ENCODE measurements around the gene WFS1.

The WFS1 gene

DNA sequence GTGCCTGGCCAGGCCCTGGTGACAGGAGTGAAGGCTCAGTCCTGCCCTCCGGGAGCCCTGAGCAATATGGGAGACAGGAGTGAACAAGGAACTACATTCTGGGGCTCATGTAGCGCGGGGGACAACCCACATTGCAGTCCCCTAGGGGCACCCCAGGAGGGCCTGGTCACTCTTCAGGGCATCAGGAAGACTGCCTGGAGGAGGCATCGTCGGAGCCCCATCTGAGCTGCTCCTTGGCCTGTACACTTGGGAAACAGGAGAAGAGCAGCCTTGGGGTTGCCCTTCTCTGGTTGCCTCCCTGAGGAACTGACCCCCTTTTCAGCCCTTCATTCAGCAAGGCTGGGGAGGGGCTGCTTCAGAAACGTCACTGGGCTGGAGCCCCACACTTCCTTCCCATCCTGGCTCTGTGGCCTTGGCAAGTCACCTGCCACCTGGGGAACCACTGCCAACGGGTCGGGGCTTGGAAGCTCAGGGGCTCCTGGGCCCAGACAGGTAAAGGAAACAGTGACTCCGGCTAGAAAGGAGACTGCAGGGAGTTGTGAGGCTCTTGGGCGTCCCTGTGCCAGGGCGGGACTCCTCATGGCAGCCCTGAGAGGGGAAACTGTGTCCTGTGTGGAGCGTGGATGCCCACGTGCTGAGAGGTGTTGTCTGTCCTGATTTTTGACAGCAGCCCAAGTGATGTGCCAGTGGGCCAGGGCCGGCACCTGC is 10.1 kb downstream of the WFS1 start:
- DNase-seq (ENCODE audit: low read depth), result no peak

DNA sequence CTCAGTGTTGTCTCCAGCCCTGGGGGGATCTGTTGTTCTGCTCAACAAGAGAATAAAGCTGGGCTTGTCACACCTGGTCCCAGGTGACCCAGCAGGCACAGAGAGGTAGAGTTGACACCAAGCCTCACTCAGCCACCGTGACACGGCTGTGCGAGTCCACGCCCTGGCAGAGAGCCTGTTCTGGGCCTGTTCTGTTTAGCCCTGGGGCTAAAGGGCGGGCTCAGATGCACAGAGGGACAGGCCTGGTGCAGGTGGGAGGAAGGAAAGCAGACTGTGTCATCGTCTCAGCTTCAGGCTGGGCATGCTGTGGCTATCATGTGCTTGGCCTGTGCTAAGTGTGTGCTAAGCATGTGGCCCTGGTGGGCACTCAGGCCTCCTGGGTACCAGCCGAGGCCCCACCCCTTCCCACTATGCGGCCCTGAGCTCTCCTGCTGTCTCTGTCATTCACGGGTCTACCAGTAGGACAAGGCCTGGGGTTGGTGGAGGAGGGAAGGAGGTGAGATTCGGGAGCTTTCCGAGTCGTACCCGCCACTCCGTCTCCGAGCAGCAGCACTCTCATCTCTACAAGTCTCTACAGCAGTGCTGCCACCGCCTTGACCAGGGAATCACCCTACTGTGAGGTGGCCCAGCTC is 10.8 kb downstream of the WFS1 start:
- DNase-seq (ENCODE audit: low read depth), result no peak

DNA sequence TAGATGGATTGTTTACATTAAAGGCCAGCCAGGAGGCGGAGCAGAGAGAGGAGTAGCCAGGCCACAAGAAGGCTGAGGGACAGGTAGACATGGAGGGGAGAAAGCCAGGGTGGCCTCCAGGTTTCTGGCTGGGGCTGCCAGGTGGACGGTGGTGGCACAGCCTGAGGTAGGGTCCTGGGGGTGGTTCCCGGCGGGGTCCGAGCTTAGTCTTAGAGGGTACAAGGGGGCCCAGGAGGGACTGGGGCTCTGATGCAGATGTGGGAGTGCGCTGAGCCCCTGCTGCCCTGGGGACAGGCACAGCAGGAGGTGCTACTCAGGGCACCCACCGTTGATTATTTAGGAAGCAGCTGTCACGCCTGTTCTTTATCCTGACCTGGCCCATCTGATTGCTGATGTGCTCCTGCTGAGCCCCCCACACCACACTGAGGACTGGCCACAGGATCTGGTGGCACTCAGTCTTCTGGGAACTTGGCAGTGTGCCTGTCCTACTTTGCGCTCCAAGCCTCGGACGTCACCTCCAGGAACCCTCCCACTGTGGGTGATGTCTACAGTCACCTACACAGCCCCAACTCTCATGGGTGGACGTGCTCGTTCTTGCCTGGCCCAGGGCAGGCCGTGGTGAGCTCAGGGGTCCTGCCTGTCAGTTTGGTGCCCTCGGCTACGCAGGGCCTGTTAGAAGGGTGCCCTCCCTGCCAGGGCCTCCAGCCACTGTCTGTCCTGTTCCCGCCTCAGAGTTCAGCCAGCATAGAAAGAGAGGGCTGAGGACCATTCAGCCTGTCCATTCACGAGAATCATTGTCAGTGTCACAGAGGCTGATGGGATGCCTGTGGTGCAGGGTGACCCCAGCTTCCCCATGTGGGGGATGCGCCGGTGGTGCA is 12.0 kb downstream of the WFS1 start:
- no peak for DNase-seq (ENCODE audit: low read depth)

DNA sequence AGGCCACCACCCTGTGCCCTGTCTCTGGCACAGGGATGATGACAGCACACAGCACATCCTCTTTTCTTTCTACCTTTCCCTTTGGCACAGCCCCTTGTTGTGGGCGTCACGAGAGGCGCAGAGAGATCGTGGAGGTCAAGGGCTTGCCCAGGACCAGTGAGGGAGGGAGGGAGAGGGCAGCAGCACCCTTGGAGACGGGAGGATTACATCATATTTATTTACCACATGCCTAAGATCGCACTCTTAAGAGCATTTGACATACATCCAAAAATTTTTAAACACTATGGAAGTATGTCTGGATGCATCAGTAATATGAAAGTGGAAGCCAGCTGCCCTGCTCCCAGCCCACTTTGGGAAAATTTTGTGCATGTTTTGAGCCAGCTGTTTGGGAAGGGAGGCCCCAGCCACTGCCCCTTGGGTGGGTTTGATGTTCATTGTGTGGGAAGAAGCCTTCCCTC is 12.7 kb downstream of the WFS1 start:
- DNase-seq (ENCODE audit: low read depth), result no peak

DNA sequence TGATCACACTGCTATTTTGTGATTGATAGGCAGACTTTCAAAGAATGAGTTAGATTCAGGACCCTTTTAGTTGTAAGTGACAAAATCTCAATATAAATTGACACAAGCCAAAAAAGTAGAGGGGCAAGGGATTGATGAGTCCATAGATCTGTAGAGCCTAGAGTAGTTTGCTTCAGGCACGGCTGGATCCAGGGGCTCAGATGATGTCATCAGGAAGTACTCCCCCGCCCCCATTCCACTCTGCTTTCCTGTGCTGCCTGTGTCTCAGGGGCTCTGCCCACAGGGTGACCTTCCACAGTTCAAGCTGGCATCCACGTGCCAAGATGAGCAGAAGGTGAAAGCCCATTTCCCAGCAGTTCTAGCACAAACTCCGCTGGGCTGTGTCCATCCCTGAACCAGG is 13.6 kb downstream of the WFS1 start:
- no peak for DNase-seq (ENCODE audit: low read depth)

DNA sequence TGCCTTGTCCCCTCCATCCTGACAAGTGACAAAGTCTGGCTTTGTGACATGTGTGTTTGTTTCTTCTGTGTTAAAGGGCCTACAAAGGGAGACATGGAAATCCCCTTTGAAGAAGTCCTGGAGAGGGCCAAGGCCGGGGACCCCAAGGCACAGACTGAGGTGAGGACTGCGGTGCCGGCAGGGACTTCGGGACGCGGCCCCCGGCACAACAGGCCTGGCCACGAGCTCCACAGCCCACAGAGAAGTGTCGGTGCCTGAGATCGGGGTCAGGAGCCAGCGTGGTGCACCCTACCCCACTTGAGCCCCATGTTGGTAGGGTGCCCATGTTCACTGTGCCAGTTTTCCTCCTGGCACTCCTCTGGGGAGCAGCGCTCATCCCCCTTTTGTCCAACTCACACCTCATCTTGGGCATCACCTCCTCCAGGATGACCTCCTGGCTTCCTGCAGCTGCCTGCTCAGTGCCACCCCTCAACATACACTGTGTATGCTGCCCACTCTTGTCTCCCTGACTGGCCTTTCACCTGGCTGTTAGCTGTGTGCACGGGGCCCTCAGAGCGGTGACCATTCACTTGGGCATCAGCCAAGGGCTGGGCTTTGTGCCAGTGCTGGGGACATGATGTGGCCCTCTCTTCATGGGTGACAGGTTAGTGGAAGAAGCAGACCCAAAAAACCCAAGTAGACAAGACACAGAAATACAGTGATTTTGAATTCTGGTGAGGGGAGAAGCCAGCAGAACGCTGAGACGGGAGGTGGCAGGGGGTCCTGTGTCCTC is 17.6 kb downstream of the WFS1 start:
- no peak for DNase-seq (ENCODE audit: low read depth)

DNA sequence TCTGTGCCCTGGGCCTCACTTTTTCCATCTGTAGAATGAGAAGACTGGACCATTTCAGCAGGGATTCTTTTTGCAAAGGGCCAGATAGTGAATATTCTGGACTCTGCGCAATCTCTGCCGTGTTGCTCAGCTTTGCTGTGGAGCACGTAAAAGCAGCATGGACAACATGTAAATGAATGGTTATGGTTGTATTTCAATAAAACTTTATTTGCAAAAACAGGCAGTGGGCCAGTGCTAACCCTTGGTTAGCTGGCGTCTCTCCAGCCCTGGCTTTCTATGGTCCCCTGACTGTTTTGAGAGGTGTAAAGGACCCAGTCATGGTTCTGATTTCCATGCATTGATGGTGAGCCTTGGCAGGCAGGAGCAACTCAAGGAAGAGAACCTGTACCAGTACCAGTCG is 18.7 kb downstream of the WFS1 start:
- DNase-seq (ENCODE audit: low read depth), result no peak

DNA sequence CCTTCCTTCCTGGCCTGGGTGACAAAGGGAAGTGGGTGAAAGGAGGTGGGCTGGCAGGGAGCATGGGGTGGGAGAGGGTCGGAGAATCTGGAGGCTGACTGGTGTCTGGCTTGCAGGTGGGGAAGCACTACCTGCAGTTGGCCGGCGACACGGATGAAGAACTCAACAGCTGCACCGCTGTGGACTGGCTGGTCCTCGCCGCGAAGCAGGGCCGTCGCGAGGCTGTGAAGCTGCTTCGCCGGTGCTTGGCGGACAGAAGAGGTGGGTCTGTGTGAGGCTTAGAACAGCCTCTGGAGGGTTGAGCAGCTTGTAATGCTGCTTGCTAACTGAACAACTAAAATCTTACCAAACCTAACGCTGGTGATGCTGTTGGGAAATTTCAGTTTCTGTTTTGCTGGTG is 19.2 kb downstream of the WFS1 start:
- DNase-seq (ENCODE audit: low read depth), result no peak

DNA sequence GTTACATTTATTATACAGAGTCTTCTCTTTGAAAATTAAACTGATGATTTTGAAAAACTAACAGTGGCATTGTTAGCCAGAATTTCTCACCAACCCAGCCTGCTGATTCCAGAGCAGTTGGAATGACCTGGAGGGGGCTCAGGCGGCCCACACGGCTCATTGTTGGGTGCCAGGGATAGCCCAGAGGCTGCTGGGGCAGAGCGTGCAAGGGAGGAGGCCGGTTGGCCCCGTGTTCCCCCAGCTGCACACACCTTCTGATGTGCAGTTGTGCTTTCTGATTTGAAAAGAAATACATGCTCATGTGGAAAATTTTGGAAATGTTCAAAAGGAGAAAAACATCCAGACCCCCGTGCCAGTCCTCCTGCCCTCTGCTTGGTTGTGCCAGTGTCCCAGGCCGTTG is 20.6 kb downstream of the WFS1 start:
- DNase-seq (ENCODE audit: low read depth), result no peak

DNA sequence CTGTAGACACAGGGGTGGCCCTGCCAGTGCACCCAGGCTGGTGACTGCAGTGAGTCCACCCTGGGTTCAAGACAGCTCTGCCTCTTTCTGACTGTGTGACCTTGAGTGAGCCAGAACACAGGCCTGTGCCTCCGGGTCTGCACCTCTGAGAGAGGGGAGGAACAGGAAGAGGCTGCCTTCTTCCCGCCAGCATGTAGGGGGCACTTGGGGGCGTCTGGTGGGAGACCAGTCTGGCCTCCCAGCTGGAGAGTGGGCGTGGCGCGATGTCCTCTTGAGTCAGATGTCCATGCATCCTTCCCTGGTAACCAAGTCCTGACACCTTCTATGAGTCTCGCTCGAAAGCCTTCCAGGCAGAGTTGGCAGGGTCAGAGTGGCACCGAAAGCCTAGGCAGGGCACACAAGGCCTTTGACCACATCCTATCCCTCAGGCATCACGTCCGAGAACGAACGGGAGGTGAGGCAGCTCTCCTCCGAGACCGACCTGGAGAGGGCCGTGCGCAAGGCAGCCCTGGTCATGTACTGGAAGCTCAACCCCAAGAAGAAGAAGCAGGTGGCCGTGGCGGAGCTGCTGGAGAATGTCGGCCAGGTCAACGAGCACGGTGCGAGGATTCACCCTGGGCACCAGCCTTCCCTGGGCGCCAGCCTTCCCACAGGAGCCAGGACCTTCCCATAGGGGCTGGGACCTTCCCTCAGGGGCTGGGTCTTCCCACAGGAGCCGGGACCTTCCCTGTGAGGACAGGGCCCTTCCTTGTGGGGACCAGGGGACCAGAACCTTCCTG is 21.3 kb downstream of the WFS1 start:
- DNase-seq (ENCODE audit: low read depth), result no peak

DNA sequence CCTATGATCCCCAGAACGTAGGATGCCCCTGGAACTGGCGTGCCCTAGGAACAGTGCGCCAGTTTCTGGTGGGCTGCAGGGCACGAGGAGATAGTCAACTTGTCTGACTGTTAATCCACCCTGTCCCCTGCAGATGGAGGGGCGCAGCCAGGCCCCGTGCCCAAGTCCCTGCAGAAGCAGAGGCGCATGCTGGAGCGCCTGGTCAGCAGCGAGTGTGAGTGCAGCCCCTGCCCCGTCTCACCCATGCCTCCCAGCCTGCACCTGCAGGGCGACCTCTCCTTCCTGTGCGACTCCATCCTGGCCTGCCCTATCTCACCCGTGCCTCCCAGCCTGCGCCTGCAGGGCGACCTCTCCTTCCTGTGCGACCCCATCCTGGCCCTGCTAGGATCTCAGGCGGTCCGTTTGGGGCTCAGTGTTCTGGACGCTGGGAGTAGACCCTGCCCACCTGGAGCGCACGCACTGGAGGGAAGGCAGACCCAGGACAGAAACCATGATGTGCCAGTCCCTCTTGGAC is 22.2 kb downstream of the WFS1 start:
- no peak for DNase-seq (ENCODE audit: low read depth)

DNA sequence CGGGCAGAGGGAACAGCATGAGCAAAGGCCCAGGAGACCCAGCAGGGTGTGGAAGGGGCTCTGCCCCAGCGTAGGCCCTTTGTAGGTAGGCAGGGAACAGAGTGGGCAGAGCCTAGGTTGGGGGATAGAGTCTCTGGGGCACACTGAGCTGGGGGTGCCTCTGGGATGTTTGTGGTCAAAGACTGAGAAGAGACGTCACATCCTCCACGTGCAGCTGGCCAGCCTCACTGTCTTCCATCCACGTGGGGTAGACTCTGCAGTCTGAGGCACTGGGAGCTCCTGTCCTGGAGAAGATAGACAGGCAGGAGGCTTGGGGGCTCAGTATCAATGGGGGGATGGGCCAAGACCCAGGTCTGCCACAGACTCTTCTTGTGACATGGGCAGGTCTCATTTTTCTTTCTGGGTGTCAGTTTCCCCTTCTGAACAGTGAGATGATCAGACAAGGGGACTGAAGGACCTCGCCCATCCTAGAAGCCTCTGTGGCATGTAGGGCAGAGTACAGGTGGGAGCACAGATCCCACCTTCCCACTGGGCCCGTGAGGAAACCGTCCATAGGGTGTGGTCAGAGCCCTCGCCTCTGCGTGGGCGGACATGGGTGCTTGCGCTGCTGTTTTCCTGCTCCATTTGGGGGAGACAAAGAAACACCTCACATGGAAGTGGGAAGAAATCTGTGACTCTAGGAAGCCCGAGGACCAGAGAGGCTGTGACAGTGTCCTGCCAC is 22.9 kb downstream of the WFS1 start:
- no peak for DNase-seq (ENCODE audit: low read depth)

DNA sequence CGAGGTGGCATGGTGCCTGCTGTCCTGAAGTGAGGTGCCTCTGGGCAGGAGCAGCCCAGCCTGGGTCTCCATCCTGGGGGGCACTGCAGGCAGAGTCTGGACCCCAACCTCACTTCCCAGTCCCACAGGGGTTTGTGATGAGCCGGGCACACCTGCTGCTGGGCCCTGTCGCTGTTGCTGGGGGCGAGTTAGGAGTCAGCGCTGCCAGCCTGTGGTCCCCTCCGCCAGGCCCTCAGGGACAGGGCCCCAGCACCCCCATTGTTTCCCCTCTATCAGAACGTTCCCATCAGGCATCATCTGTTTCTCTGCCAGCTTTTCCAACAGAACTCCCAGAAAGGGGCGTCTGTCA is 23.4 kb downstream of the WFS1 start:
- no peak for DNase-seq (ENCODE audit: low read depth)

DNA sequence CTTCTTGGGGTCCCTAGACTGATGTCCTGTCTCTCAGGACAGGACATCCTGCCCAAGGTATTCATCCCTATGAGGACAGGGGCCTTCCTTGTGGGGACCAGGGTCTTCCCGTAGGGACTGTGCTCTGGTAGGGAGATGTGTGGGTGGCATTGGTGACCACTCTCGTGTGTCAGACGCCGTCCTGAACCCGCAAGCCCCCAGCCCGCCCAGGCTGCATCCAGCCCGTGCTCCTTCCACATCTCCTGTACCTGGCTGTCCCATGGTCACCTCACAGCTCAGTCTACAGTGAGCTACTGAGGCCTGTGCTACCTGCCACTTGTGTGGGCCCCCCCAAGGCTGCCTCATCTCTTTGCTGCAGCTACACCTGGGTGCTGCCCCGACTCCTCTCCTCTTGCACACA is 24.0 kb downstream of the WFS1 start:
- DNase-seq (ENCODE audit: low read depth), result no peak

DNA sequence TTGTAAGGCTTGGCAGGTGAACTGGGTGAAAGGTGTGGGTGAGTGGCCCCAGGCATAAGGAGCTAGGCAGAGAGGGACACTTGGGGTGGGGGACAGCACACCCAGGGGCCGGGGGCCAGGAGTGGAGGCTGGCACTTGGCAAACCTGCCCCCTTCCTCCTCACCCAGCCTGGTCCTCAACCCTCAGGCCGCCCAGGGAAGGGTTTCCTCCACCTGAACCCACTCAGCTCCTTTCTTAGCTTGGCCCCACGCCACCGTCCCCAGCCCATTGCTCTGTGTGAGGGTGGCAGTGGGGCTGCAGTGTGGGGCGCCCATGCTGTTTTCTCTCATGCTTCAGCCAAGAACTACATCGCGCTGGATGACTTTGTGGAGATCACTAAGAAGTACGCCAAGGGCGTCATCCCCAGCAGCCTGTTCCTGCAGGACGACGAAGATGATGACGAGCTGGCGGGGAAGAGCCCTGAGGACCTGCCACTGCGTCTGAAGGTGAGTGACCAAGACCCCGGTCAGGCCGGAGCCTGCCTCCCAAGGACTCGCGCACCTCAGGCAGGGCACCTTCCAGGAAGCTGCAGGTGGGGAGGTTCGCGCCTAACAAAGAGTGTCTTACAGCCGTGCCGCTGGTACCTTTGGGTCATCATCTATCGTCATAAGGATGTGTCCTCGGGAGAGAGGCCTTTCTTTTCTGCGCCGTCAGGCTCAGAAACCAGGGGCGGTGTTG is 25.2 kb downstream of the WFS1 start:
- no peak for DNase-seq (ENCODE audit: low read depth)

DNA sequence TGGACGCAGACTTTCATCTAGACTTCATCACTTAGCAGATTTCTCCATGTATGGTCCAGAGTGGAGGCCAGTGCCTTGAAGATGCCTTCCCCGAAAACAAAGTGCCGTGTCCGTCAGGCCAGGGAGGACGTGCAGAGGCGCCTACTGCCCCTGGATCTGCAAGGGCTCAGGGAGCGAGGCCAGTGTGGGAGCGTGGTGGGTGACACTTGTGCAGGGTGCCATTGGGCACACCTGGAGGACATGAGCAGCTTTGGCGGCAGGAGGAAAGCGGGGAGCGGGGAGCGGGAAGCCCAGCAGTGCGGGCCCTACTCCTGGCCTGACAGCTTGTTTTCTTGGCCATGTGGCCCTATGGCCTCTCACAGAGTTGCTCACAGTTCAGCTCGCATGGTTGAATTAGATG is 25.8 kb downstream of the WFS1 start:
- no peak for DNase-seq (ENCODE audit: low read depth)

DNA sequence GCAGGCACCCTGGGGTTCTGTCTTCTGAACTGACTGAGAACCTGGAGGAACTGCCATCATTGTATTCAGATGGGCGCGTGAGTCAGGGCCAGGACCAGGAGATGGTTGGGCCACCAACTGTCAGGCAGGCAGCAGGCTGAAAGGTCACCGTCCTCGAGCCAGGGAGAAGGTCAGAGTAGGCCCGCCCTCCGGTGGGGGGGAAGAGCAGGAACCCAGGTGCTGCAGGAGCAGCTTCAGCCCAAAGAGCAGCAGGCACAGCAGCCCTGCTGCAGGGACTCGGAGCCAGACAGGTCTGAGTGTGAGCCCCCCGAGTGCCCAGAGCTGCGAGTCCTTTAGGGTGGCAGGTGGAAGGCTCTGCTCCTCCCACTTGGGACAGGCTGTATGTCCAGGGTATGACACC is 26.4 kb downstream of the WFS1 start:
- DNase-seq (ENCODE audit: low read depth), result no peak

DNA sequence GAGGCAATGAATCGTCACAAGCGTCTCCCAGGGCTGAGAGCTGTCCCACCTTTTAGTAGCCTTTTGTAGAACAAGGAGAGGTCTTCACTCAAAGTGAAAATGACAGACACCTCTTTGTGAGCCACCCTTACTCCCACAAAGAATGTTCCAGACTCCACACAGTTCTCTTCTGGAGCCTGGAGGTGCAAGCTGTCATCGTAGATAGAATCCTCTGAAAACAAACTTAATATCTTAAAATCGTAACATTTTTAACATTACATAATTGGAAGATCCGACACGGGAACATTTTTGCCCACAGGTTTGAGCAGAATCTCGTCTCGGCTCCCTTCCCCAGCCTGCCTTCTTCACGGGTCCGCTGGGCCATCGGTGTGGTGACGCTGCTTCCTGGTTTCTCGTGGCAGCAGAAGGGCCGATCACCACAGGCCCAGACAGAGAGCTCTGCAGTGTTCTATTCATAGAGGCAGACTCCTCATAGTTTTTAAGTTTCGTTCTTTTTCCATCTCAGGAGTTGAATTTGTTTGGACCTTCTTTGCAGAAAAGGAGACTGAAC is 27.7 kb downstream of the WFS1 start:
- DNase-seq (ENCODE audit: low read depth), result no peak

DNA sequence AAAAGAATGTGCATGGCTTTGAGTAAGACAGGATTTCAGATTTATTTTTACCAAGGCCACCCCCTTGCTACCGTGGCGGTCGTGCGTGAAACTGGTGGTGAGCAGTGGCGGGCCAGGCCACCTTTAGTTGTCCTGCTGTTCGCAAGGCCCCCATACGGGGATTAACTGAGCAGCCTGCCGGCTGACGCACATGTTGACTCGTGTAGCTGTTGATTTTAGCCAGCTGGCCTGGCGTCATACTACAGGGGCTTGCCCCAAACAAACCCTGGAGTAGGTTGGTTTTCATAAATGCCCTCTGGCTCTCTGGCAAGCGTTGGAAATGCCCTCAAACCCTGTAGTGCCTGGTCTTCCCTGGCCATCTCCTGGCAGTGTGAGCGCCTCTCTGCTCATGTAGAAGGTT is 28.4 kb downstream of the WFS1 start:
- DNase-seq (ENCODE audit: low read depth), result no peak

DNA sequence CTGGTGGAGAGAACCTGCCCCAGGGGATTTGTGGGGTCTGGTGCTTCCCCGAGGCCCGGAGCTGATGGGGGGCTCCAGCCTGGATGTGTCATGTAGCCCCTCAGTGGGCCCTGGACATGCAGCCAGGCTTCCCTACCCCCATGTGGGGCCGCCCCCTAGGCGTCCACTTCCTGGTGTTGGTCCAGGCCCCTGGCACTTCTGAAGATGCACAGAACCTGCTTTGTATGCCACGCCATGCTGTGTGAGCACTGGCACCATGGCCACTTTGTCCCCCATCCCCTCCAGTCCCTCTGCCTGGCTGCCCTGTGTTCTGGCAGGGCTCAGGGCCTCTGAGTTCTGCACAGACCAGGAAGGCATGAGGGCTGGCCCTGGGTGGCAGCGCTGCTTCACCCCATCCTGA is 29.2 kb downstream of the WFS1 start:
- DNase-seq (ENCODE audit: low read depth), result no peak

Data from ELR (cell line).